ENCODE measurements around the gene OR13H1.
"Not testable (repeated sequence)": the region's sequence is repeated elsewhere in the genome, so short reads cannot be mapped to it uniquely, and the experiment has no call there.

OR13H1 gene

GRCh38 chrX:131544218-131544617, 344 bp downstream of the OR13H1 start:
- H3K4me1 ChIP-seq (ENCODE audit: insufficient read depth, low read length, poor library complexity, severe bottlenecking): no peaks in the 10 kb centered on the region
- H4K20me1 ChIP-seq (ENCODE audit: insufficient read depth, low read length, poor library complexity, severe bottlenecking): no peaks in the 10 kb centered on the region
- H2AFZ ChIP-seq (ENCODE audit: low read length): no peak overlapping the region
- no peaks in the 10 kb centered on the region for H3K27me3 ChIP-seq (ENCODE audit: insufficient read depth, low read length, poor library complexity, severe bottlenecking)
- TF ChIP-seq, protein P1, sequence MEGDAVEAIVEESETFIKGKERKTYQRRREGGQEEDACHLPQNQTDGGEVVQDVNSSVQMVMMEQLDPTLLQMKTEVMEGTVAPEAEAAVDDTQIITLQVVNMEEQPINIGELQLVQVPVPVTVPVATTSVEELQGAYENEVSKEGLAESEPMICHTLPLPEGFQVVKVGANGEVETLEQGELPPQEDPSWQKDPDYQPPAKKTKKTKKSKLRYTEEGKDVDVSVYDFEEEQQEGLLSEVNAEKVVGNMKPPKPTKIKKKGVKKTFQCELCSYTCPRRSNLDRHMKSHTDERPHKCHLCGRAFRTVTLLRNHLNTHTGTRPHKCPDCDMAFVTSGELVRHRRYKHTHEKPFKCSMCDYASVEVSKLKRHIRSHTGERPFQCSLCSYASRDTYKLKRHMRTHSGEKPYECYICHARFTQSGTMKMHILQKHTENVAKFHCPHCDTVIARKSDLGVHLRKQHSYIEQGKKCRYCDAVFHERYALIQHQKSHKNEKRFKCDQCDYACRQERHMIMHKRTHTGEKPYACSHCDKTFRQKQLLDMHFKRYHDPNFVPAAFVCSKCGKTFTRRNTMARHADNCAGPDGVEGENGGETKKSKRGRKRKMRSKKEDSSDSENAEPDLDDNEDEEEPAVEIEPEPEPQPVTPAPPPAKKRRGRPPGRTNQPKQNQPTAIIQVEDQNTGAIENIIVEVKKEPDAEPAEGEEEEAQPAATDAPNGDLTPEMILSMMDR (conservative IDR thresholded peaks at IDR 0.05; ENCODE audit: low read length): no peak
- TF ChIP-seq EZH2phosphoT487 (IDR thresholded peaks at IDR 0.05; ENCODE audit: borderline replicate concordance): no peak
- no peaks in the 10 kb centered on the region for H3K79me2 ChIP-seq (ENCODE audit: insufficient read depth, low read length)
- no peak overlapping the region for H3K4me2 ChIP-seq (ENCODE audit: low read depth, low read length, poor library complexity, severe bottlenecking)
- H3K36me3 ChIP-seq (ENCODE audit: insufficient read depth, low read length): no peaks in the 10 kb centered on the region
- H3K9me3 ChIP-seq (ENCODE audit: insufficient read depth, low read depth, low read length): no peaks in the 10 kb centered on the region
- no peak overlapping the region for H3K4me3 ChIP-seq (ENCODE audit: low read length, poor library complexity, severe bottlenecking)
- H3K9ac ChIP-seq (ENCODE audit: low read depth, low read length, poor library complexity, severe bottlenecking): no peak overlapping the region
- no peaks in the 10 kb centered on the region for H3F3A ChIP-seq (ENCODE audit: low read depth)
- H3K9me2 ChIP-seq (replicated peaks; ENCODE audit: low read depth, low read length): no peaks in the 10 kb centered on the region

GRCh38 chrX:131549011-131549410, 5.1 kb downstream of the OR13H1 start:
- Histone ChIP-seq H3K9ac (ENCODE audit: low read depth, low read length, poor library complexity, severe bottlenecking) (no peak overlapping the region), H3K36me3 (ENCODE audit: insufficient read depth, low read length) (no peaks in the 10 kb centered on the region)
- TF ChIP-seq, protein P1 (conservative IDR thresholded peaks at IDR 0.05; ENCODE audit: low read length): no peak
- TF ChIP-seq EZH2phosphoT487 (IDR thresholded peaks at IDR 0.05; ENCODE audit: borderline replicate concordance): no peak

GRCh38 chrX:131552453-131552852, 8.6 kb downstream of the OR13H1 start:
- not testable (repeated sequence) for H4K20me1 ChIP-seq (ENCODE audit: insufficient read depth, low read length, poor library complexity, severe bottlenecking); H3K4me1 ChIP-seq (ENCODE audit: insufficient read depth, low read length, poor library complexity, severe bottlenecking); H3K4me2 ChIP-seq (ENCODE audit: low read depth, low read length, poor library complexity, severe bottlenecking); H3K9me2 ChIP-seq (replicated peaks; ENCODE audit: low read depth, low read length); H3K79me2 ChIP-seq (ENCODE audit: insufficient read depth, low read length); H3K4me3 ChIP-seq (ENCODE audit: low read length, poor library complexity, severe bottlenecking); H3K36me3 ChIP-seq (ENCODE audit: insufficient read depth, low read length); H3K9ac ChIP-seq (ENCODE audit: low read depth, low read length, poor library complexity, severe bottlenecking); H2AFZ ChIP-seq (ENCODE audit: low read length); H3K27me3 ChIP-seq (ENCODE audit: insufficient read depth, low read length, poor library complexity, severe bottlenecking); H3K9me3 ChIP-seq (ENCODE audit: insufficient read depth, low read depth, low read length); H3F3A ChIP-seq (ENCODE audit: low read depth)

More at GRCh38 chrX:131549011-131549410, 5.1 kb downstream of the OR13H1 start:
- no peak overlapping the region for H3K4me3 ChIP-seq (ENCODE audit: low read length, poor library complexity, severe bottlenecking)
- no peaks in the 10 kb centered on the region for H3K79me2 ChIP-seq (ENCODE audit: insufficient read depth, low read length)
- H4K20me1 ChIP-seq (ENCODE audit: insufficient read depth, low read length, poor library complexity, severe bottlenecking): no peaks in the 10 kb centered on the region
- no peaks in the 10 kb centered on the region for H3F3A ChIP-seq (ENCODE audit: low read depth)
- H3K27me3 ChIP-seq (ENCODE audit: insufficient read depth, low read length, poor library complexity, severe bottlenecking): no peaks in the 10 kb centered on the region
- H3K9me2 ChIP-seq (replicated peaks; ENCODE audit: low read depth, low read length): no peaks in the 10 kb centered on the region
- no peak overlapping the region for H2AFZ ChIP-seq (ENCODE audit: low read length)
- no peaks in the 10 kb centered on the region for H3K4me1 ChIP-seq (ENCODE audit: insufficient read depth, low read length, poor library complexity, severe bottlenecking)
- no peak overlapping the region for H3K4me2 ChIP-seq (ENCODE audit: low read depth, low read length, poor library complexity, severe bottlenecking)
- H3K9me3 ChIP-seq (ENCODE audit: insufficient read depth, low read depth, low read length): no peaks in the 10 kb centered on the region

- Histone ChIP-seq H3K4me3 (ENCODE audit: low read length, poor library complexity, severe bottlenecking) (no peak overlapping the region), H3K9me2 (replicated peaks; ENCODE audit: low read depth, low read length) (no peaks in the 10 kb centered on the region), H3K4me2 (ENCODE audit: low read depth, low read length, poor library complexity, severe bottlenecking) (no peak overlapping the region), H4K20me1 (ENCODE audit: insufficient read depth, low read length, poor library complexity, severe bottlenecking) (no peaks in the 10 kb centered on the region), H3F3A (ENCODE audit: low read depth) (no peaks in the 10 kb centered on the region), H3K79me2 (ENCODE audit: insufficient read depth, low read length) (no peaks in the 10 kb centered on the region), H3K27me3 (ENCODE audit: insufficient read depth, low read length, poor library complexity, severe bottlenecking) (no peaks in the 10 kb centered on the region), H3K4me1 (ENCODE audit: insufficient read depth, low read length, poor library complexity, severe bottlenecking) (no peaks in the 10 kb centered on the region), H2AFZ (ENCODE audit: low read length) (no peak overlapping the region), H3K9ac (ENCODE audit: low read depth, low read length, poor library complexity, severe bottlenecking) (no peak overlapping the region), H3K36me3 (ENCODE audit: insufficient read depth, low read length) (no peaks in the 10 kb centered on the region), H3K9me3 (ENCODE audit: insufficient read depth, low read depth, low read length) (no peaks in the 10 kb centered on the region)
- TF ChIP-seq EZH2phosphoT487 (IDR thresholded peaks at IDR 0.05; ENCODE audit: borderline replicate concordance): no peak
- TF ChIP-seq, protein P1 (conservative IDR thresholded peaks at IDR 0.05; ENCODE audit: low read length): no peak
Observed at GRCh38 chrX:131558562-131558961, 14.7 kb downstream of the OR13H1 start.
